ENCODE data around the gene KDM6A.
"Not testable (repeated sequence)": the region's sequence is repeated elsewhere in the genome, so short reads cannot be mapped to it uniquely, and the experiment has no call there.

- TF ChIP-seq ZNF565 (CRISPR knock-in tag; conservative IDR thresholded peaks at IDR 0.05; ENCODE audit: low read depth); ISL1 (CRISPR knock-in tag; IDR thresholded peaks at IDR 0.05); RARB (CRISPR knock-in tag; IDR thresholded peaks at IDR 0.05): not testable (repeated sequence)
- TF ChIP-seq, protein P1, sequence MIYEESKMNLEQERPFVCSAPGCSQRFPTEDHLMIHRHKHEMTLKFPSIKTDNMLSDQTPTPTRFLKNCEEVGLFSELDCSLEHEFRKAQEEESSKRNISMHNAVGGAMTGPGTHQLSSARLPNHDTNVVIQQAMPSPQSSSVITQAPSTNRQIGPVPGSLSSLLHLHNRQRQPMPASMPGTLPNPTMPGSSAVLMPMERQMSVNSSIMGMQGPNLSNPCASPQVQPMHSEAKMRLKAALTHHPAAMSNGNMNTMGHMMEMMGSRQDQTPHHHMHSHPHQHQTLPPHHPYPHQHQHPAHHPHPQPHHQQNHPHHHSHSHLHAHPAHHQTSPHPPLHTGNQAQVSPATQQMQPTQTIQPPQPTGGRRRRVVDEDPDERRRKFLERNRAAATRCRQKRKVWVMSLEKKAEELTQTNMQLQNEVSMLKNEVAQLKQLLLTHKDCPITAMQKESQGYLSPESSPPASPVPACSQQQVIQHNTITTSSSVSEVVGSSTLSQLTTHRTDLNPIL (CRISPR knock-in tag; IDR thresholded peaks at IDR 0.05; ENCODE audit: low read depth) = not testable (repeated sequence)
- TF ChIP-seq, protein P2, sequence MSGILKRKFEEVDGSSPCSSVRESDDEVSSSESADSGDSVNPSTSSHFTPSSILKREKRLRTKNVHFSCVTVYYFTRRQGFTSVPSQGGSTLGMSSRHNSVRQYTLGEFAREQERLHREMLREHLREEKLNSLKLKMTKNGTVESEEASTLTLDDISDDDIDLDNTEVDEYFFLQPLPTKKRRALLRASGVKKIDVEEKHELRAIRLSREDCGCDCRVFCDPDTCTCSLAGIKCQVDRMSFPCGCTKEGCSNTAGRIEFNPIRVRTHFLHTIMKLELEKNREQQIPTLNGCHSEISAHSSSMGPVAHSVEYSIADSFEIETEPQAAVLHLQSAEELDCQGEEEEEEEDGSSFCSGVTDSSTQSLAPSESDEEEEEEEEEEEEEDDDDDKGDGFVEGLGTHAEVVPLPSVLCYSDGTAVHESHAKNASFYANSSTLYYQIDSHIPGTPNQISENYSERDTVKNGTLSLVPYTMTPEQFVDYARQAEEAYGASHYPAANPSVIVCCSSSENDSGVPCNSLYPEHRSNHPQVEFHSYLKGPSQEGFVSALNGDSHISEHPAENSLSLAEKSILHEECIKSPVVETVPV (CRISPR knock-in tag; IDR thresholded peaks at IDR 0.05) = not testable (repeated sequence)
Observed at GRCh38 chrX:45040137-45040536, 167.1 kb downstream of the KDM6A start.

Data from SK-N-SH treated with all-trans-retinoic acid at 6 μM for 48 hours (cell line).